GM12878 (cell line): ENCODE results near the gene CACHD1. TPM values are rescaled to one million over a fixed set of nuclear protein-coding genes. Genes with fewer than 3 reads are reported as not detected.

ENCODE experiments used
- ATAC-seq: fragments of 200-7000 bp; cut with Tn5 transposase; 3 replicates; pipeline ENCODE4 v1.9.1; 2020; ENCODE audit warnings: mild to moderate bottlenecking, moderate library complexity
- BruUV-seq: library from RNA; stranded (reverse); fragments of 400-500 nt; replicated peaks from 2 replicates; lab custom pipeline; 2021; lab: Mats Ljungman, UMichigan
- CTCF ChIA-PET: fragments of 300-600 bp; sonication (Branson Sonifier 250); formaldehyde crosslinking; extraction: SDS; loops from one replicate; lab custom pipeline; 2021; ENCODE audit warnings: inconsistent platforms; lab: Yijun Ruan, JAX
- POLR2A ChIA-PET: fragments of 350-600 bp; formaldehyde crosslinking; extraction: SDS; loops from one replicate; lab custom pipeline; 2021; ENCODE audit warnings: inconsistent platforms; lab: Charles Lee
- RAD21 ChIA-PET: fragments of 300-600 bp; sonication (Branson Sonifier 250); formaldehyde crosslinking; loops from one replicate; lab custom pipeline; 2023; ENCODE audit warnings: antibody characterized with exemption; ENCODE audit not compliant: unreplicated experiment; lab: Charles Lee
- SMC1A ChIA-PET: fragments of 300-600 bp; sonication (Branson Sonifier 250); formaldehyde crosslinking; loops from one replicate; lab custom pipeline; 2023; ENCODE audit not compliant: unreplicated experiment, uncharacterized antibody; lab: Charles Lee
- DNase-seq: peaks from one replicate; pipeline ENCODE4 v3.0.0-alpha.2; 2011; ENCODE audit warnings: low read depth, low spot score
- FAIRE-seq: peaks from 3 replicates; lab custom pipeline; 2011; peaks lifted over from hg19 to GRCh38; lab: Jason Lieb, UNC
- H2AFZ ChIP-seq: 2 replicates; pipeline ENCODE4 v1.6.0; 2011; ENCODE audit warnings: low read depth, low read length, control low read depth; ENCODE audit not compliant: control insufficient read depth
- H3K27ac ChIP-seq: 2 replicates; pipeline ENCODE4 v1.5.1; 2011; ENCODE audit warnings: control low read depth; ENCODE audit not compliant: control insufficient read depth, insufficient read depth
- H3K27me3 ChIP-seq, 2 experiments: replicated peaks in 1 of 2; 2 replicates each; pipeline versions ENCODE4 v1.6.0 to v1.6.1; 2011; ENCODE audit warnings: low read length in 1 of 2; ENCODE audit not compliant: control insufficient read depth in 2 of 2, insufficient read depth in 2 of 2
- H3K36me3 ChIP-seq, 2 experiments: 2 replicates each; pipeline ENCODE4 v1.5.1; 2011; ENCODE audit warnings: low read length in 1 of 2; ENCODE audit not compliant: control insufficient read depth in 2 of 2, insufficient read depth in 2 of 2
- H3K4me1 ChIP-seq: 2 replicates; pipeline ENCODE4 v1.6.1; 2011; ENCODE audit warnings: mild to moderate bottlenecking, low read length, moderate library complexity, mixed read lengths; ENCODE audit not compliant: control insufficient read depth, insufficient read depth
- H3K4me2 ChIP-seq: 2 replicates; pipeline ENCODE4 v1.6.0; 2011; ENCODE audit warnings: control low read depth; ENCODE audit not compliant: control insufficient read depth, insufficient read depth
- H3K4me3 ChIP-seq: fragments of 200-600 bp; sonication (generic); 2 replicates; pipeline ENCODE4 v1.5.1; 2016
- H3K79me2 ChIP-seq: 2 replicates; pipeline ENCODE4 v1.6.0; 2011; ENCODE audit warnings: low read length; ENCODE audit not compliant: control insufficient read depth, insufficient read depth
- H3K9ac ChIP-seq: 2 replicates; pipeline ENCODE4 v1.8.0; 2011; ENCODE audit warnings: low read length, control low read depth, mixed read lengths; ENCODE audit not compliant: control insufficient read depth, insufficient read depth
- H3K9me3 ChIP-seq: replicated peaks from 3 replicates; pipeline ENCODE4 v1.5.1; 2011; ENCODE audit warnings: mild to moderate bottlenecking, low read length; ENCODE audit not compliant: control insufficient read depth, insufficient read depth
- H4K20me1 ChIP-seq: 2 replicates; pipeline ENCODE4 v1.6.0; 2011; ENCODE audit not compliant: control insufficient read depth, insufficient read depth
- GATAD2B ChIP-seq: fragments of 450-650 bp; conservative IDR thresholded peaks from 2 replicates; pipeline ENCODE4 v1.6.1; 2017; ENCODE audit warnings: low read depth, mild to moderate bottlenecking, moderate library complexity
- IKZF1 ChIP-seq: fragments of 450-650 bp; conservative IDR thresholded peaks from 2 replicates; pipeline ENCODE4 v1.6.1; 2017; ENCODE audit warnings: antibody characterized with exemption, mild to moderate bottlenecking
- IKZF2 ChIP-seq, 2 experiments: fragments of 450-650 bp; IDR thresholded peaks; 2 replicates each; pipeline ENCODE4 v1.6.1; 2017; ENCODE audit warnings: mild to moderate bottlenecking in 2 of 2, moderate library complexity in 2 of 2
- LARP7 ChIP-seq: fragments of 450-650 bp; IDR thresholded peaks from 2 replicates; pipeline ENCODE4 v1.6.1; 2017; ENCODE audit warnings: mild to moderate bottlenecking
- MEF2A ChIP-seq: IDR thresholded peaks from 2 replicates; pipeline ENCODE4 v1.6.1; 2011; ENCODE audit warnings: low read depth, mild to moderate bottlenecking, low read length, moderate library complexity; ENCODE audit not compliant: insufficient read depth
- SMARCA5 ChIP-seq: fragments of 450-650 bp; IDR thresholded peaks from 2 replicates; pipeline ENCODE4 v1.6.1; 2017; ENCODE audit warnings: mild to moderate bottlenecking
- SPI1 ChIP-seq: IDR thresholded peaks from 2 replicates; pipeline ENCODE4 v1.6.1; 2011; ENCODE audit warnings: low read depth, mild to moderate bottlenecking, low read length, moderate library complexity, borderline replicate concordance; ENCODE audit not compliant: insufficient read depth
- TCF3 ChIP-seq: IDR thresholded peaks from 2 replicates; pipeline ENCODE4 v1.6.1; 2012; ENCODE audit warnings: low read depth, mild to moderate bottlenecking, low read length, borderline replicate concordance; ENCODE audit not compliant: insufficient read depth
- WGBS: methylation state at CpG from one replicate; pipeline ENCODE4 v1.1.6; 2016; ENCODE audit warnings: low lambda C conversion rate; ENCODE audit not compliant: insufficient replicate concordance, insufficient coverage; ENCODE audit errors: missing lambda C conversion rate; 5-methylcytosine and 5-hydroxymethylcytosine counted together
- in situ Hi-C: fragments of 300-500 bp; cut with MboI; formaldehyde crosslinking; loops from 9 replicates; pipeline ENCODE4 v1.14.3; 2018; ENCODE audit warnings: mixed read lengths
- intact Hi-C: fragments of 100-400 bp; cut with micrococcal nuclease; formaldehyde crosslinking; loops from one replicate; pipeline ENCODE4 v1.14.2; 2022; ENCODE audit not compliant: unreplicated experiment
- polyA plus RNA-seq, 11 experiments: library from polyadenylated mRNA; depleted of rRNA in 4 of 11; unstranded in 6 of 11; stranded (reverse) in 5 of 11; fragments of >200 nt; fragmentation: Nextera tagmentation in 4 of 11; fragmentation: Illumina TruSeq in 1 of 11; extraction: Ambion mirVana in 4 of 11; extraction: Trizol in 1 of 11; gene quantifications; 1 replicate in 1 of 11; 2 replicates in 10 of 11; pipeline versions ENCODE4 v1.2.1 to v1.2.3, GENCODE V29; 2011 to 2016; ENCODE audit warnings: inconsistent platforms in 2 of 11, missing spikeins in 2 of 11, low read depth in 1 of 11
- total RNA-seq, 4 experiments: library from RNA; depleted of rRNA in 3 of 4; stranded (reverse); fragments of >200 nt in 3 of 4; fragmentation: Illumina TruSeq in 1 of 4; extraction: Trizol in 1 of 4; gene quantifications; 2 replicates each; pipeline versions ENCODE4 v1.2.1 to v1.2.3, GENCODE V29; 2013 to 2021
- TF ChIP-seq, protein P1 (sequence below): IDR thresholded peaks from 2 replicates; pipeline ENCODE4 v1.6.1; 2011; ENCODE audit warnings: borderline replicate concordance, low read depth, mild to moderate bottlenecking, moderate library complexity, low read length; ENCODE audit not compliant: insufficient read depth, poor library complexity, severe bottlenecking
- TF ChIP-seq, protein P2 (sequence below): IDR thresholded peaks from 2 replicates; pipeline ENCODE4 v1.6.1; 2011; ENCODE audit warnings: low read depth, low read length, improper control_type of control experiment, borderline replicate concordance
- TF ChIP-seq, protein P3 (sequence below): fragments of 450-650 bp; IDR thresholded peaks from 2 replicates; pipeline ENCODE4 v1.6.1; 2016; ENCODE audit warnings: mild to moderate bottlenecking, moderate library complexity, borderline replicate concordance
- TF ChIP-seq, protein P4 (sequence below): IDR thresholded peaks from 2 replicates; pipeline ENCODE4 v1.6.1; 2012; ENCODE audit warnings: improper control_type of control experiment, low read depth, low read length; ENCODE audit not compliant: insufficient replicate concordance

CACHD1 gene
- total and polyA plus RNA-seq, 10 of the 15 experiments (the other 5 are each of a cell fraction or from before 2014, with no cell fraction given): 0.03 TPM; not detected in 9

GRCh38 chr1:64424412-64424811 is 45.5 kb upstream of the CACHD1 start (continued):
- no peak for TF ChIP-seq SMARCA5
- TF ChIP-seq, protein P1, sequence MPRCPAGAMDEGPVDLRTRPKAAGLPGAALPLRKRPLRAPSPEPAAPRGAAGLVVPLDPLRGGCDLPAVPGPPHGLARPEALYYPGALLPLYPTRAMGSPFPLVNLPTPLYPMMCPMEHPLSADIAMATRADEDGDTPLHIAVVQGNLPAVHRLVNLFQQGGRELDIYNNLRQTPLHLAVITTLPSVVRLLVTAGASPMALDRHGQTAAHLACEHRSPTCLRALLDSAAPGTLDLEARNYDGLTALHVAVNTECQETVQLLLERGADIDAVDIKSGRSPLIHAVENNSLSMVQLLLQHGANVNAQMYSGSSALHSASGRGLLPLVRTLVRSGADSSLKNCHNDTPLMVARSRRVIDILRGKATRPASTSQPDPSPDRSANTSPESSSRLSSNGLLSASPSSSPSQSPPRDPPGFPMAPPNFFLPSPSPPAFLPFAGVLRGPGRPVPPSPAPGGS: no peak
- TF ChIP-seq SPI1: no peak
- no peak for TF ChIP-seq IKZF2 (IDR thresholded peaks at IDR 0.05)
- TF ChIP-seq, protein P2, sequence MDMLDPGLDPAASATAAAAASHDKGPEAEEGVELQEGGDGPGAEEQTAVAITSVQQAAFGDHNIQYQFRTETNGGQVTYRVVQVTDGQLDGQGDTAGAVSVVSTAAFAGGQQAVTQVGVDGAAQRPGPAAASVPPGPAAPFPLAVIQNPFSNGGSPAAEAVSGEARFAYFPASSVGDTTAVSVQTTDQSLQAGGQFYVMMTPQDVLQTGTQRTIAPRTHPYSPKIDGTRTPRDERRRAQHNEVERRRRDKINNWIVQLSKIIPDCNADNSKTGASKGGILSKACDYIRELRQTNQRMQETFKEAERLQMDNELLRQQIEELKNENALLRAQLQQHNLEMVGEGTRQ: no peak

DNA sequence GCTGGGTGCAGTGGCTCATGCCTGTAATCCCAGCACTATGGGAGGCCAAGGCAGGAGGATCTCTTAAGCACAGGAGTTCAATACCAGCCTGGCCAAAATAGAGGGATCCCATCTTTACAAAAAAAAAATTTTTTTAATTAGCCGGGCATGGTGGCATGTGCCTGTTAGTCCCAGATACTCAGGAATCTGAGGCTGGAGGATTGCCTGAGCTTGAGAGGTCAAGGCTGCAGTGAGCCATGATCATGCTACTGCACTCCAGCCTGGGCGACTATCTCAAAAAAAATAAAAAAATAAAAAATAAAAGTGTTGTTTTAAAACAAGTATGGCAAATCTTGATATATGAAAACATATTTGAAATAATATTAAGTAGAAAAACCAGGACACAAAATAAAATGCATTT is 44.4 kb upstream of the CACHD1 start:
- Histone ChIP-seq H3K4me2 (no peak overlapping the region), H3K4me3 (no peak overlapping the region), H3K9ac (no peak overlapping the region), H3K9me3 (no peaks in the 10 kb centered on the region), H3K27me3 (no peaks in the 10 kb centered on the region), H3K27ac (no peak overlapping the region), H4K20me1 (no peaks in the 10 kb centered on the region), H2AFZ (no peak overlapping the region), H3K36me3 (no peaks in the 10 kb centered on the region), H3K79me2 (no peaks in the 10 kb centered on the region), H3K4me1 (no peaks in the 10 kb centered on the region)
- intact Hi-C loops (no loop called here), in situ Hi-C loops (no loop called here)
- no peak for DNase-seq
- CTCF ChIA-PET: no interaction called here
- no peak for ATAC-seq
- SMC1A ChIA-PET: no interaction called here
- RAD21 ChIA-PET: no interaction called here
- no peak for FAIRE-seq
- BruUV-seq: no TSS peak
- POLR2A ChIA-PET: no interaction called here
- 71% methylated on average over 2 of the region's 2 CpGs for WGBS
- TF ChIP-seq, protein P3, sequence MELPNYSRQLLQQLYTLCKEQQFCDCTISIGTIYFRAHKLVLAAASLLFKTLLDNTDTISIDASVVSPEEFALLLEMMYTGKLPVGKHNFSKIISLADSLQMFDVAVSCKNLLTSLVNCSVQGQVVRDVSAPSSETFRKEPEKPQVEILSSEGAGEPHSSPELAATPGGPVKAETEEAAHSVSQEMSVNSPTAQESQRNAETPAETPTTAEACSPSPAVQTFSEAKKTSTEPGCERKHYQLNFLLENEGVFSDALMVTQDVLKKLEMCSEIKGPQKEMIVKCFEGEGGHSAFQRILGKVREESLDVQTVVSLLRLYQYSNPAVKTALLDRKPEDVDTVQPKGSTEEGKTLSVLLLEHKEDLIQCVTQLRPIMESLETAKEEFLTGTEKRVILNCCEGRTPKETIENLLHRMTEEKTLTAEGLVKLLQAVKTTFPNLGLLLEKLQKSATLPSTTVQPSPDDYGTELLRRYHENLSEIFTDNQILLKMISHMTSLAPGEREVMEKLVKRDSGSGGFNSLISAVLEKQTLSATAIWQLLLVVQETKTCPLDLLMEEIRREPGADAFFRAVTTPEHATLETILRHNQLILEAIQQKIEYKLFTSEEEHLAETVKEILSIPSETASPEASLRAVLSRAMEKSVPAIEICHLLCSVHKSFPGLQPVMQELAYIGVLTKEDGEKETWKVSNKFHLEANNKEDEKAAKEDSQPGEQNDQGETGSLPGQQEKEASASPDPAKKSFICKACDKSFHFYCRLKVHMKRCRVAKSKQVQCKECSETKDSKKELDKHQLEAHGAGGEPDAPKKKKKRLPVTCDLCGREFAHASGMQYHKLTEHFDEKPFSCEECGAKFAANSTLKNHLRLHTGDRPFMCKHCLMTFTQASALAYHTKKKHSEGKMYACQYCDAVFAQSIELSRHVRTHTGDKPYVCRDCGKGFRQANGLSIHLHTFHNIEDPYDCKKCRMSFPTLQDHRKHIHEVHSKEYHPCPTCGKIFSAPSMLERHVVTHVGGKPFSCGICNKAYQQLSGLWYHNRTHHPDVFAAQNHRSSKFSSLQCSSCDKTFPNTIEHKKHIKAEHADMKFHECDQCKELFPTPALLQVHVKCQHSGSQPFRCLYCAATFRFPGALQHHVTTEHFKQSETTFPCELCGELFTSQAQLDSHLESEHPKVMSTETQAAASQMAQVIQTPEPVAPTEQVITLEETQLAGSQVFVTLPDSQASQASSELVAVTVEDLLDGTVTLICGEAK: no peak
- TF ChIP-seq IKZF1 (no peak), MEF2A (no peak), GATAD2B (no peak), TCF3 (no peak), LARP7 (no peak)
- TF ChIP-seq, protein P4, sequence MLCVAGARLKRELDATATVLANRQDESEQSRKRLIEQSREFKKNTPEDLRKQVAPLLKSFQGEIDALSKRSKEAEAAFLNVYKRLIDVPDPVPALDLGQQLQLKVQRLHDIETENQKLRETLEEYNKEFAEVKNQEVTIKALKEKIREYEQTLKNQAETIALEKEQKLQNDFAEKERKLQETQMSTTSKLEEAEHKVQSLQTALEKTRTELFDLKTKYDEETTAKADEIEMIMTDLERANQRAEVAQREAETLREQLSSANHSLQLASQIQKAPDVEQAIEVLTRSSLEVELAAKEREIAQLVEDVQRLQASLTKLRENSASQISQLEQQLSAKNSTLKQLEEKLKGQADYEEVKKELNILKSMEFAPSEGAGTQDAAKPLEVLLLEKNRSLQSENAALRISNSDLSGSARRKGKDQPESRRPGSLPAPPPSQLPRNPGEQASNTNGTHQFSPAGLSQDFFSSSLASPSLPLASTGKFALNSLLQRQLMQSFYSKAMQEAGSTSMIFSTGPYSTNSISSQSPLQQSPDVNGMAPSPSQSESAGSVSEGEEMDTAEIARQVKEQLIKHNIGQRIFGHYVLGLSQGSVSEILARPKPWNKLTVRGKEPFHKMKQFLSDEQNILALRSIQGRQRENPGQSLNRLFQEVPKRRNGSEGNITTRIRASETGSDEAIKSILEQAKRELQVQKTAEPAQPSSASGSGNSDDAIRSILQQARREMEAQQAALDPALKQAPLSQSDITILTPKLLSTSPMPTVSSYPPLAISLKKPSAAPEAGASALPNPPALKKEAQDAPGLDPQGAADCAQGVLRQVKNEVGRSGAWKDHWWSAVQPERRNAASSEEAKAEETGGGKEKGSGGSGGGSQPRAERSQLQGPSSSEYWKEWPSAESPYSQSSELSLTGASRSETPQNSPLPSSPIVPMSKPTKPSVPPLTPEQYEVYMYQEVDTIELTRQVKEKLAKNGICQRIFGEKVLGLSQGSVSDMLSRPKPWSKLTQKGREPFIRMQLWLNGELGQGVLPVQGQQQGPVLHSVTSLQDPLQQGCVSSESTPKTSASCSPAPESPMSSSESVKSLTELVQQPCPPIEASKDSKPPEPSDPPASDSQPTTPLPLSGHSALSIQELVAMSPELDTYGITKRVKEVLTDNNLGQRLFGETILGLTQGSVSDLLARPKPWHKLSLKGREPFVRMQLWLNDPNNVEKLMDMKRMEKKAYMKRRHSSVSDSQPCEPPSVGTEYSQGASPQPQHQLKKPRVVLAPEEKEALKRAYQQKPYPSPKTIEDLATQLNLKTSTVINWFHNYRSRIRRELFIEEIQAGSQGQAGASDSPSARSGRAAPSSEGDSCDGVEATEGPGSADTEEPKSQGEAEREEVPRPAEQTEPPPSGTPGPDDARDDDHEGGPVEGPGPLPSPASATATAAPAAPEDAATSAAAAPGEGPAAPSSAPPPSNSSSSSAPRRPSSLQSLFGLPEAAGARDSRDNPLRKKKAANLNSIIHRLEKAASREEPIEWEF: no peak
